ENCODE results near the gene PAPSS2. TPM values are rescaled to one million over a fixed set of nuclear protein-coding genes. Genes with fewer than 3 reads are reported as not detected.

PAPSS2 gene
- total and polyA plus RNA-seq, 7 donors, result 7.1 to 88.9 (median 8.6) TPM

DNA sequence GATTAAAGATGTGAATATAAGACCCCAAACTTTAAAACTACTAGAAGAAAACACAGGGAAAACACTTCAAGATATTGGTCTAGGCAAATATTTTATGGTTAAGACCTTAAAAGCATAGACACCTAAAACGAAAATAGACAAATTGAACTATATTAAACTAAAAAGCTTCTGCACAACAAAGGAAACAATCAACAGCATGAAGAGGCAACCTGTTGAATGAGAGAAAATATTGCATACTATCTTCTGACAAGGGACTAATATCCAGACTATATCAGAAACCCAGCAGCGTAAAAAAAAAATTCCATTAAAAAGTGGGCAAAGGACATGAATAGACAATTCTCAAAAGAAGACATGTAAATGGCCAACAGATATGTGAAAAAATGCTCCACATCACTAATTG is 18.6 kb downstream of the PAPSS2 start:
- no peaks in the 10 kb centered on the region for H3K4me1 ChIP-seq
- intact Hi-C loops (cut with DNase I), result no loop called here
- H3K27me3 ChIP-seq, result no peaks in the 10 kb centered on the region
- no peaks in the 10 kb centered on the region for H3K9me3 ChIP-seq
- H3K36me3 ChIP-seq, result no peaks in the 10 kb centered on the region
- no peak overlapping the region for H3K27ac ChIP-seq
- no peak for TF ChIP-seq EP300 (IDR thresholded peaks at IDR 0.05)
- TF ChIP-seq, protein P1, sequence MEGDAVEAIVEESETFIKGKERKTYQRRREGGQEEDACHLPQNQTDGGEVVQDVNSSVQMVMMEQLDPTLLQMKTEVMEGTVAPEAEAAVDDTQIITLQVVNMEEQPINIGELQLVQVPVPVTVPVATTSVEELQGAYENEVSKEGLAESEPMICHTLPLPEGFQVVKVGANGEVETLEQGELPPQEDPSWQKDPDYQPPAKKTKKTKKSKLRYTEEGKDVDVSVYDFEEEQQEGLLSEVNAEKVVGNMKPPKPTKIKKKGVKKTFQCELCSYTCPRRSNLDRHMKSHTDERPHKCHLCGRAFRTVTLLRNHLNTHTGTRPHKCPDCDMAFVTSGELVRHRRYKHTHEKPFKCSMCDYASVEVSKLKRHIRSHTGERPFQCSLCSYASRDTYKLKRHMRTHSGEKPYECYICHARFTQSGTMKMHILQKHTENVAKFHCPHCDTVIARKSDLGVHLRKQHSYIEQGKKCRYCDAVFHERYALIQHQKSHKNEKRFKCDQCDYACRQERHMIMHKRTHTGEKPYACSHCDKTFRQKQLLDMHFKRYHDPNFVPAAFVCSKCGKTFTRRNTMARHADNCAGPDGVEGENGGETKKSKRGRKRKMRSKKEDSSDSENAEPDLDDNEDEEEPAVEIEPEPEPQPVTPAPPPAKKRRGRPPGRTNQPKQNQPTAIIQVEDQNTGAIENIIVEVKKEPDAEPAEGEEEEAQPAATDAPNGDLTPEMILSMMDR (IDR thresholded peaks at IDR 0.05), result no peak
- no peak for TF ChIP-seq POLR2A (IDR thresholded peaks at IDR 0.05)
- TF ChIP-seq POLR2AphosphoS5 (IDR thresholded peaks at IDR 0.05), result no peak
- 86 to 96% methylated on average over 2 of the region's 2 CpGs for WGBS, 2 donors
- no peak for DNase-seq
- H3K4me3 ChIP-seq, result no peak overlapping the region

DNA sequence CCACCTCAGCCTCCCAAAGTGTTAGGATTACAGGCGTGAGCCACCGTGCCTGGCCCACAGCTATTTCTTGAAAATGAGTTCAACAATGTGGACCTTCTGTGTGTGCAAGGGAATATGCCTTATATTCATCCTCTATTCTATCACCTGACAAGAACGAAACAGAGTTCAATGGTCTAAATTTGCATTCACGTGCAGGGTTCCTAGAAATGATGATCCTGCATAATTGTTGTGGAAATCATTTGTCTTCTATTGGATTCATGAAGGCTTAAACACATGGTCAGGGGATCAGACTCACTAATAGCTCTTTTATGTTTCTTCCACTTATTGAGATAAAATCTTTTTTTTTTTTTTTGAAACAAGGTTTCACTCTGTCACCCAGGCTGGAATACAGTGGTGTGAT is 23.7 kb downstream of the PAPSS2 start:
- DNase-seq, result no peak
- Histone ChIP-seq H3K4me3 (no peak overlapping the region), H3K27me3 (no peaks in the 10 kb centered on the region), H3K36me3 (no peaks in the 10 kb centered on the region), H3K9me3 (no peaks in the 10 kb centered on the region), H3K27ac (no peak overlapping the region), H3K4me1 (no peaks in the 10 kb centered on the region)
- intact Hi-C loops (cut with DNase I), result no loop called here
- TF ChIP-seq POLR2A (IDR thresholded peaks at IDR 0.05), result no peak
- TF ChIP-seq, protein P1 (IDR thresholded peaks at IDR 0.05), result no peak
- TF ChIP-seq POLR2AphosphoS5 (IDR thresholded peaks at IDR 0.05), result no peak
- no peak for TF ChIP-seq EP300 (IDR thresholded peaks at IDR 0.05)
- 93 to 94% methylated on average over 4 of the region's 4 CpGs for WGBS, 2 donors

DNA sequence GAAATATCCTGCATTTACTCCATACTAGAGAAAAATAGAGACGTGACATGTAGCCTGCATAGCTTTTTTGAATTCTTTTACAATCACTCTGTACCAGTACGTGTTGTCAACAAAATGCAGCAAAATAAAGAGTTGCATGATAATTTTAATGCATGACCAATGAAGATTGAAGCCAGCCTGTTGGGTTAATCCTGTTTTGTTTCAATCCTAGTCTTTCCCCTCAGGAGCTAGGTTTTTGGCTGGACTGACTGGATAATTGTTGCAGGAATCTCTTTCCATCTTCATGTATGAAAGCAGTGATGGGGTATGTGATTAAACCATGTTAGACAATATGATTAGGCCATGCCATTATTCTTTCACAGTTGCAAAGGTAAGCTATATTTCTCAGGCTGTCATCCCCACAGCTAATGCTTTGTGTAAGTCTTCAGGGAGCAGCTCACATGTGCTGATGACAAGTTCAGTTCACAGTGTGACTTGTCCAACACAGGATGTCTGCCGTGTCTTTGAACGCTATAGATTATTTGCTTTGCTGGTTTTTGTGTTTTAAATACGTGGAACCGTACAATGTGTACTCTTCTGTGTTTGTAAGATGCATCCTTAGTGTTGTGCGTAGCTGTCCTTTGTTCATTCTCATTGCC is 24.4 kb downstream of the PAPSS2 start:
- intact Hi-C loops (cut with DNase I), result no loop called here
- 84 to 89% methylated on average over 7 of the region's 7 CpGs for WGBS, 2 donors
- no peaks in the 10 kb centered on the region for H3K4me1 ChIP-seq

DNA sequence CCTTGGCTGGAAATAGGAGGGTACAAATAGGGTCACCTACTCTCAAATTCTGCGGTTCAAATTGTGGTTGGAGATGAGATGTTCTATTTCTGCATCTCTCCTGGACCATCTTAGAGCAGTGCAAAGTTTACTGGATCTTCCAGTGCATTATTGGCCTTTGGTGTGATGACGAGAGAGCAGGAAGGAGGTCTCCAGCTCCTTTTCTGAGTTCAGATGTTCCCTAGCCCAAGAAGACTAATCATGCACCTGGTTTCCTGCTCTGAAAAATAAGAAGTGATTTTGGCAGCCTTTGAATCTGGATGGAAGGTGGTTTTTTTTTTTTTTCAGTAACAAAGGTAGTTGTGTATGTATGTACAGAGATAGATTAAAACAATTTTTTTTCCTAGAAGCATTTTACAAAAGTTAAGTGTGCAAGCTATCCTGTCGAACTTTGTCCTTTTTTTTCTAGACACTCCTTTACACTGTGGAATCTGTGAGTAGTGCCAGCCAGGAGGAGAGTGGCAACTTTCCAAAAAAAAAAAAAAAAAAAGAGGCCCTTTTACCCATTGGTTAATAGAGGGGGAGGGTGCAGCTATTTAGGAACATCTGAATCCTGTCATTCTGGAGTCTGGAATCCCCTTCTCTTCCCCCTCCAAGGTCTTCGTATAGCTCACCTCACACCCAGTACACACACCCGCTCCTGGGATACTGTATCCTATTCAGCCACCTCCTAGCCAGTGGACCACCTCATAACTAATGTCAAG is 26.3 kb downstream of the PAPSS2 start:
- WGBS, 2 donors, result 39 to 74% methylated on average over 5 of the region's 5 CpGs

More for the DNA sequence above, 24.4 kb downstream of the PAPSS2 start:
- no peaks in the 10 kb centered on the region for H3K9me3 ChIP-seq
- no peaks in the 10 kb centered on the region for H3K36me3 ChIP-seq
- no peaks in the 10 kb centered on the region for H3K27me3 ChIP-seq
- DNase-seq, result no peak
- TF ChIP-seq POLR2AphosphoS5 (IDR thresholded peaks at IDR 0.05) (no peak), POLR2A (IDR thresholded peaks at IDR 0.05) (no peak), EP300 (IDR thresholded peaks at IDR 0.05) (no peak)
- TF ChIP-seq, protein P1 (IDR thresholded peaks at IDR 0.05), result no peak
- H3K27ac ChIP-seq, result no peak overlapping the region
- no peak overlapping the region for H3K4me3 ChIP-seq

More for the DNA sequence above, 26.3 kb downstream of the PAPSS2 start:
- no peaks in the 10 kb centered on the region for H3K36me3 ChIP-seq
- DNase-seq, result no peak
- no peaks in the 10 kb centered on the region for H3K27me3 ChIP-seq
- H3K4me1 ChIP-seq, result no peaks in the 10 kb centered on the region
- H3K27ac ChIP-seq, result no peak overlapping the region
- H3K9me3 ChIP-seq, result no peaks in the 10 kb centered on the region
- intact Hi-C loops (cut with DNase I), result no loop called here
- TF ChIP-seq EP300 (IDR thresholded peaks at IDR 0.05), result no peak
- TF ChIP-seq, protein P1 (IDR thresholded peaks at IDR 0.05), result no peak
- no peak for TF ChIP-seq POLR2A (IDR thresholded peaks at IDR 0.05)
- TF ChIP-seq POLR2AphosphoS5 (IDR thresholded peaks at IDR 0.05), result no peak
- no peak overlapping the region for H3K4me3 ChIP-seq

All from sigmoid colon (tissue), 7 donors.